ENCODE measurements around the gene RCOR3.

Gene RCOR3

GRCh38 chr1:211323156-211324063, 64.2 kb downstream of the RCOR3 start:
- Histone ChIP-seq H3K36me3 (replicated peaks; ENCODE audit: insufficient read depth, low read length) (no peaks in the 10 kb centered on the region), H3K9ac (ENCODE audit: low read length) (no peak overlapping the region), H2AFZ (ENCODE audit: low read length) (0 out of 2 replicates have a peak overlapping the region, but pooled peaks have one; percentile 32), H3K4me2 (ENCODE audit: low read depth, low read length) (no peak overlapping the region), H3K4me1 (ENCODE audit: low read length) (peaks cover 16% of the 10 kb centered on the region), H3K27ac (ENCODE audit: low read length) (no peak overlapping the region), H3K4me3 (ENCODE audit: low read length) (no peak overlapping the region), H4K20me1 (ENCODE audit: insufficient read depth, low read length) (no peaks in the 10 kb centered on the region), H3K79me2 (ENCODE audit: low read length) (peaks cover 8% of the 10 kb centered on the region), H3F3A (ENCODE audit: insufficient read depth, low read length) (peaks cover 26% of the 10 kb centered on the region), H3K27me3 (replicated peaks; ENCODE audit: insufficient read depth, low read length) (no peaks in the 10 kb centered on the region), H3K9me2 (replicated peaks; ENCODE audit: insufficient read depth, low read length) (no peaks in the 10 kb centered on the region), H3K9me3 (replicated peaks; ENCODE audit: insufficient read depth, low read length) (no peaks in the 10 kb centered on the region)
- peak; percentile 99 for TF ChIP-seq CTCF (IDR thresholded peaks at IDR 0.05; ENCODE audit: low read length)
- TF ChIP-seq EZH2phosphoT487 (IDR thresholded peaks at IDR 0.05; ENCODE audit: low read length): no peak
- DNase-seq: peak; percentile 77

GRCh38 chr1:211324992-211325775, 66.0 kb downstream of the RCOR3 start:
- no peak for TF ChIP-seq EZH2phosphoT487 (IDR thresholded peaks at IDR 0.05; ENCODE audit: low read length)
- no peak for TF ChIP-seq EZH2 (optimal IDR thresholded peaks at IDR 0.05; ENCODE audit: low read depth, low read length)
- no peak for TF ChIP-seq CTCF (IDR thresholded peaks at IDR 0.05; ENCODE audit: low read length)
- no peaks in the 10 kb centered on the region for H3K36me3 ChIP-seq (replicated peaks; ENCODE audit: insufficient read depth, low read length)
- H2AFZ ChIP-seq (ENCODE audit: low read length): no peak overlapping the region
- H4K20me1 ChIP-seq (ENCODE audit: insufficient read depth, low read length): no peaks in the 10 kb centered on the region; the same call in 1 of the 2 replicates
- peaks cover 34% of the 10 kb centered on the region for H3K4me1 ChIP-seq (ENCODE audit: low read length)
- peaks cover 30% of the 10 kb centered on the region for H3F3A ChIP-seq (ENCODE audit: insufficient read depth, low read length)
- H3K9ac ChIP-seq (ENCODE audit: low read length): no peak overlapping the region
- no peak overlapping the region for H3K4me2 ChIP-seq (ENCODE audit: low read depth, low read length)
- H3K79me2 ChIP-seq (ENCODE audit: low read length): peaks cover 21% of the 10 kb centered on the region
- no peaks in the 10 kb centered on the region for H3K27me3 ChIP-seq (replicated peaks; ENCODE audit: insufficient read depth, low read length)
- no peak for DNase-seq
- no peak overlapping the region for H3K27ac ChIP-seq (ENCODE audit: low read length)
- no peaks in the 10 kb centered on the region for H3K9me3 ChIP-seq (replicated peaks; ENCODE audit: insufficient read depth, low read length)
- no peaks in the 10 kb centered on the region for H3K9me2 ChIP-seq (replicated peaks; ENCODE audit: insufficient read depth, low read length)
- H3K4me3 ChIP-seq (ENCODE audit: low read length): no peak overlapping the region

DNA sequence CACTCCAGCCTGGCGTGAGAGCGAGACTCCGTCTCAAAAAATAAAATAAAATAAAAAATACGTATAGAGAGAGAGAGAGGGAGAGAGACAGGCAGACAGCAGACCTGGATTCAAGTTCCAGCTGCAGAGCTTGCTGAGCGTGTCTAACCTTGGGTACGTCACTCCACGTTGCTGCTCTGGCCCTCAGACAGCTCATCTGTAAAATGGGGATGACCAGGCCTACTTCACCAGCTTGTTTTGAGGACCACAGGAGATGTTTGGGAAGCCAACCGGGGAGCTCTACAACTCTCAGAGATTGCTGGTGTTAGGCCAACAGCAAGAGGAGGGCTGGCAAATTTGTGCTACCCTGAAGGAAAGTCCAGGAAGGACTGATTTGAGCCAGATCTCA, 67.0 kb downstream of the RCOR3 start:
- Histone ChIP-seq H3K79me2 (ENCODE audit: low read length) (peaks cover 30% of the 10 kb centered on the region), H3K27ac (ENCODE audit: low read length) (peak overlapping the region; percentile 38; the same call in 1 of the 2 replicates)

More for the DNA sequence above, 67.0 kb downstream of the RCOR3 start:
- Histone ChIP-seq H3K4me1 (ENCODE audit: low read length) (peaks cover 43% of the 10 kb centered on the region), H3K9me2 (replicated peaks; ENCODE audit: insufficient read depth, low read length) (no peaks in the 10 kb centered on the region), H3K27me3 (replicated peaks; ENCODE audit: insufficient read depth, low read length) (no peaks in the 10 kb centered on the region), H3F3A (ENCODE audit: insufficient read depth, low read length) (peaks cover 30% of the 10 kb centered on the region), H3K9ac (ENCODE audit: low read length) (peak overlapping the region; percentile 54), H2AFZ (ENCODE audit: low read length) (peak overlapping the region; percentile 87), H4K20me1 (ENCODE audit: insufficient read depth, low read length) (no peaks in the 10 kb centered on the region; the same call in 1 of the 2 replicates), H3K36me3 (replicated peaks; ENCODE audit: insufficient read depth, low read length) (no peaks in the 10 kb centered on the region), H3K4me2 (ENCODE audit: low read depth, low read length) (peak overlapping the region; percentile 92), H3K4me3 (ENCODE audit: low read length) (peak overlapping the region; percentile 58), H3K9me3 (replicated peaks; ENCODE audit: insufficient read depth, low read length) (no peaks in the 10 kb centered on the region)
- no peak for DNase-seq
- TF ChIP-seq EZH2phosphoT487 (IDR thresholded peaks at IDR 0.05; ENCODE audit: low read length) (no peak), EZH2 (optimal IDR thresholded peaks at IDR 0.05; ENCODE audit: low read depth, low read length) (no peak), CTCF (IDR thresholded peaks at IDR 0.05; ENCODE audit: low read length) (no peak)

All from MM.1S (cell line).